GM21381 (cell line): ENCODE results near the gene CFAP45.
"Not testable (repeated sequence)": the region's sequence is repeated elsewhere in the genome, so short reads cannot be mapped to it uniquely, and the experiment has no call there.

Experiments
- ATAC-seq: cut with Tn5 transposase; IDR thresholded peaks from one replicate; pipeline ENCODE4 v1.9.1; 2021; ENCODE audit warnings: mild to moderate bottlenecking, moderate library complexity; ENCODE audit not compliant: unreplicated experiment

The CFAP45 gene

GRCh38 chr1:159913451-159914192 lies 13.7 kb upstream of the CFAP45 start:
- ATAC-seq, result no peak

- ATAC-seq, result no peak
These were observed 11.5 kb upstream of the CFAP45 start for GRCh38 chr1:159911326-159912070.

GRCh38 chr1:159908031-159908940 lies 8.3 kb upstream of the CFAP45 start:
- ATAC-seq, result no peak

GRCh38 chr1:159906960-159907359 lies 7.0 kb upstream of the CFAP45 start:
- ATAC-seq, result no peak

- ATAC-seq, result not testable (repeated sequence)
These were observed 4.1 kb upstream of the CFAP45 start for GRCh38 chr1:159904036-159904435.

GRCh38 chr1:159902541-159902940 lies 2.6 kb upstream of the CFAP45 start:
- ATAC-seq, result no peak

- ATAC-seq, result no peak
These were observed 893 bp upstream of the CFAP45 start for GRCh38 chr1:159900755-159901360.

GRCh38 chr1:159899634-159900033 lies 331 bp downstream of the CFAP45 start:
- ATAC-seq, result not testable (repeated sequence)

- no peak for ATAC-seq
These were observed 1.4 kb downstream of the CFAP45 start for GRCh38 chr1:159898527-159898926.

- no peak for ATAC-seq
These were observed 2.0 kb downstream of the CFAP45 start for GRCh38 chr1:159897962-159898361.

GRCh38 chr1:159896546-159896930 lies 3.4 kb downstream of the CFAP45 start:
- no peak for ATAC-seq

- ATAC-seq, result no peak
These were observed 4.0 kb downstream of the CFAP45 start for GRCh38 chr1:159895836-159896545.

- ATAC-seq, result no peak
These were observed 4.7 kb downstream of the CFAP45 start for GRCh38 chr1:159895286-159895685.

GRCh38 chr1:159892944-159893343 lies 7.0 kb downstream of the CFAP45 start:
- no peak for ATAC-seq

- peak; percentile 69 for ATAC-seq
These were observed 8.4 kb downstream of the CFAP45 start for GRCh38 chr1:159891275-159892157.

- no peak for ATAC-seq
These were observed 9.6 kb downstream of the CFAP45 start for GRCh38 chr1:159890390-159890789.

- peak; percentile 85 for ATAC-seq
These were observed 10.1 kb downstream of the CFAP45 start for GRCh38 chr1:159889821-159890252.

GRCh38 chr1:159889202-159889601 lies 10.8 kb downstream of the CFAP45 start:
- ATAC-seq, result no peak

GRCh38 chr1:159884296-159884695 lies 15.7 kb downstream of the CFAP45 start:
- ATAC-seq, result no peak
